Esophagus muscularis mucosa (tissue), 4 donors: ENCODE measurements around the gene C1QTNF1.

Source experiments
- CTCF ChIP-seq, 3 experiments: fragments of 200-600 bp in 2 of 3; fragments of 450-650 bp in 1 of 3; sonication (generic) in 2 of 3; IDR thresholded peaks; one replicate each; pipeline ENCODE4 v1.5.1; 2017 to 2019; ENCODE audit warnings: antibody characterized with exemption in 3 of 3, mild to moderate bottlenecking in 2 of 3, moderate library complexity in 1 of 3
- EP300 ChIP-seq: sonication (generic); formaldehyde crosslinking; IDR thresholded peaks from one replicate; pipeline ENCODE4 v1.6.1; 2017; ENCODE audit warnings: antibody characterized with exemption
- POLR2A ChIP-seq: fragments of 450-650 bp; IDR thresholded peaks from one replicate; pipeline ENCODE4 v1.6.1; 2017; ENCODE audit warnings: antibody characterized with exemption, moderate library complexity, mild to moderate bottlenecking, low read depth
- POLR2AphosphoS5 ChIP-seq, 2 donors: sonication (generic); formaldehyde crosslinking; IDR thresholded peaks; one replicate each; pipeline ENCODE4 v1.6.1; 2017; ENCODE audit warnings: antibody characterized with exemption in 2 of 2

GRCh38 chr17:79049821-79050220 is 25.9 kb downstream of the C1QTNF1 start:
- TF ChIP-seq POLR2A, result no peak
- TF ChIP-seq CTCF (IDR thresholded peaks at IDR 0.05), result no peak
- no peak for TF ChIP-seq POLR2AphosphoS5 (IDR thresholded peaks at IDR 0.05)
- TF ChIP-seq EP300, result no peak
